Measurements from ENCODE around the gene ACER1.

The ACER1 gene

DNA sequence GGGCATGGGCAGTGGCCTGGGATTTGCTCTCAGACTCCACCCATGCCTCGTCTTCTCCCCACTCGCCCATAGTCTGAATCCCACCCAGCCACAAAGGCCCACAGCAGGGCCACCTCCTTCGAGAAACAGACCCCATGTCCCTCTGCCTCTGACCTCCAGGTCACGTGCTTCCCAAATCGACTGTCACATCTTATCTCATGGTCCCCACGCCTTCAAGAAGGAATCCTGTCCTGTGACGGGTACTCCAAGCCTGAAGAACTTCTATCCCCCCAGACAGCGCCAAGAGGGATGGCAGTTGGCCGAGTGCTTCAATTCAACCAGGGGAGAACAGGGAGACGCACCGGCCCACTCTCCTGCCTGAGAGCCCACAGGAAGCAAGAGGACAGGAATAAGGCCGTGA lies 70.1 kb downstream of the ACER1 start:
- TF ChIP-seq EZH2phosphoT487 (IDR thresholded peaks at IDR 0.05; ENCODE audit: borderline replicate concordance) = no peak
- TF ChIP-seq, protein P1, sequence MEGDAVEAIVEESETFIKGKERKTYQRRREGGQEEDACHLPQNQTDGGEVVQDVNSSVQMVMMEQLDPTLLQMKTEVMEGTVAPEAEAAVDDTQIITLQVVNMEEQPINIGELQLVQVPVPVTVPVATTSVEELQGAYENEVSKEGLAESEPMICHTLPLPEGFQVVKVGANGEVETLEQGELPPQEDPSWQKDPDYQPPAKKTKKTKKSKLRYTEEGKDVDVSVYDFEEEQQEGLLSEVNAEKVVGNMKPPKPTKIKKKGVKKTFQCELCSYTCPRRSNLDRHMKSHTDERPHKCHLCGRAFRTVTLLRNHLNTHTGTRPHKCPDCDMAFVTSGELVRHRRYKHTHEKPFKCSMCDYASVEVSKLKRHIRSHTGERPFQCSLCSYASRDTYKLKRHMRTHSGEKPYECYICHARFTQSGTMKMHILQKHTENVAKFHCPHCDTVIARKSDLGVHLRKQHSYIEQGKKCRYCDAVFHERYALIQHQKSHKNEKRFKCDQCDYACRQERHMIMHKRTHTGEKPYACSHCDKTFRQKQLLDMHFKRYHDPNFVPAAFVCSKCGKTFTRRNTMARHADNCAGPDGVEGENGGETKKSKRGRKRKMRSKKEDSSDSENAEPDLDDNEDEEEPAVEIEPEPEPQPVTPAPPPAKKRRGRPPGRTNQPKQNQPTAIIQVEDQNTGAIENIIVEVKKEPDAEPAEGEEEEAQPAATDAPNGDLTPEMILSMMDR (conservative IDR thresholded peaks at IDR 0.05; ENCODE audit: low read length) = no peak
- Histone ChIP-seq H3K27me3 (ENCODE audit: insufficient read depth, low read length, poor library complexity, severe bottlenecking) (no peaks in the 10 kb centered on the region), H3K4me2 (ENCODE audit: low read depth, low read length, poor library complexity, severe bottlenecking) (no peak overlapping the region), H4K20me1 (ENCODE audit: insufficient read depth, low read length, poor library complexity, severe bottlenecking) (peaks cover 17% of the 10 kb centered on the region), H3K36me3 (ENCODE audit: insufficient read depth, low read length) (peaks cover 82% of the 10 kb centered on the region; the same call in 1 of the 2 replicates), H3K4me1 (ENCODE audit: insufficient read depth, low read length, poor library complexity, severe bottlenecking) (no peaks in the 10 kb centered on the region), H2AFZ (ENCODE audit: low read length) (no peak overlapping the region), H3K9me2 (replicated peaks; ENCODE audit: low read depth, low read length) (no peaks in the 10 kb centered on the region), H3F3A (ENCODE audit: low read depth) (no peaks in the 10 kb centered on the region), H3K9me3 (ENCODE audit: insufficient read depth, low read depth, low read length) (no peaks in the 10 kb centered on the region), H3K9ac (ENCODE audit: low read depth, low read length, poor library complexity, severe bottlenecking) (no peak overlapping the region), H3K4me3 (ENCODE audit: low read length, poor library complexity, severe bottlenecking) (no peak overlapping the region), H3K79me2 (ENCODE audit: insufficient read depth, low read length) (peaks cover 45% of the 10 kb centered on the region; the same call in 1 of the 2 replicates)

DNA sequence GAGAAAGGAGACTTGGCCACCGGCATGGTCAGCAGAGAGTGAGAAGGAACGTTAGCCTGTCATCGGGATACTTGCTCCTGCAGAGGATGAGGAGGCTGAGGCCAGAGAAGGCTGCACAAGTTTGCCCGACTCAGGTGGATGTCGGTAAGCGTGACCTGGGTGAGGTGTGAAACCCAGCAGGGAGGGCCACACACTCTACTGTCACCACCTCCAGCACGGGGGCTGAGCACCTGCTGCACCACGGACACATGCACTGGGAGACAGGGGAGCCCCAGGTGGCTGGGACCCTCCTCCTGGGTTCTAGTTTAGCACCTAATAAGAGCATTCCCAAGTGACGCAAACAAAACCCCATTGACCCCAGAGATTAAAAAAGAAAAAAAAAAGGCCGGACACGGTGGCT lies 70.9 kb downstream of the ACER1 start:
- Histone ChIP-seq H4K20me1 (ENCODE audit: insufficient read depth, low read length, poor library complexity, severe bottlenecking) (peaks cover 17% of the 10 kb centered on the region), H3K4me1 (ENCODE audit: insufficient read depth, low read length, poor library complexity, severe bottlenecking) (no peaks in the 10 kb centered on the region), H3K4me3 (ENCODE audit: low read length, poor library complexity, severe bottlenecking) (no peak overlapping the region), H3K27me3 (ENCODE audit: insufficient read depth, low read length, poor library complexity, severe bottlenecking) (no peaks in the 10 kb centered on the region), H3K79me2 (ENCODE audit: insufficient read depth, low read length) (peaks cover 42% of the 10 kb centered on the region; the same call in 1 of the 2 replicates), H3F3A (ENCODE audit: low read depth) (no peaks in the 10 kb centered on the region), H3K4me2 (ENCODE audit: low read depth, low read length, poor library complexity, severe bottlenecking) (no peak overlapping the region), H3K9ac (ENCODE audit: low read depth, low read length, poor library complexity, severe bottlenecking) (no peak overlapping the region), H3K9me2 (replicated peaks; ENCODE audit: low read depth, low read length) (no peaks in the 10 kb centered on the region), H3K9me3 (ENCODE audit: insufficient read depth, low read depth, low read length) (no peaks in the 10 kb centered on the region), H3K36me3 (ENCODE audit: insufficient read depth, low read length) (peaks cover 82% of the 10 kb centered on the region; the same call in 1 of the 2 replicates), H2AFZ (ENCODE audit: low read length) (no peak overlapping the region)
- TF ChIP-seq, protein P1 (conservative IDR thresholded peaks at IDR 0.05; ENCODE audit: low read length) = no peak
- TF ChIP-seq EZH2phosphoT487 (IDR thresholded peaks at IDR 0.05; ENCODE audit: borderline replicate concordance) = no peak

DNA sequence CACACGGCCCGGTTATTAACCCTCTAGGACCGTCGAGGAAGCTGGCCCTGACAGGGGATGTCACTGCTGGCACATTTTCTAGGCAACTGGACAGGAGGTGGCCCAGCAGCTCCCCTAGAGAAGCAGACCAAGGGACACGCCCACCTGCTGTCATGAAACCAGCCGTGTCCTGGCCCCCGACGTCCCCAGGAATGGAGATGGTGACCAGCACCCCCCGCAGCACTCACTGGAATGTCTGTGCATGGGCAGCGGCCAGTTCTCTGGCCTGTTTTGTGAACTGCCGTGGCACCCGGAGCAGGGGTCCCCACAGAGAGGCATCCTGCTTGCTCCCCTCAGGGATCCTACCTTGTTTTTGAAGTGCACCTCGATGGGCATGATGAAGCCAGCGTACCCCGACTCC lies 71.5 kb downstream of the ACER1 start:
- H3F3A ChIP-seq (ENCODE audit: low read depth) = no peaks in the 10 kb centered on the region
- H3K27me3 ChIP-seq (ENCODE audit: insufficient read depth, low read length, poor library complexity, severe bottlenecking) = no peaks in the 10 kb centered on the region
- H3K79me2 ChIP-seq (ENCODE audit: insufficient read depth, low read length) = peaks cover 44% of the 10 kb centered on the region; the same call in 1 of the 2 replicates
- no peaks in the 10 kb centered on the region for H3K9me2 ChIP-seq (replicated peaks; ENCODE audit: low read depth, low read length)
- no peak overlapping the region for H3K4me3 ChIP-seq (ENCODE audit: low read length, poor library complexity, severe bottlenecking)
- no peaks in the 10 kb centered on the region for H3K4me1 ChIP-seq (ENCODE audit: insufficient read depth, low read length, poor library complexity, severe bottlenecking)
- no peak for TF ChIP-seq EZH2phosphoT487 (IDR thresholded peaks at IDR 0.05; ENCODE audit: borderline replicate concordance)
- TF ChIP-seq, protein P1 (conservative IDR thresholded peaks at IDR 0.05; ENCODE audit: low read length) = no peak
- no peak overlapping the region for H3K4me2 ChIP-seq (ENCODE audit: low read depth, low read length, poor library complexity, severe bottlenecking)
- H3K9ac ChIP-seq (ENCODE audit: low read depth, low read length, poor library complexity, severe bottlenecking) = no peak overlapping the region
- peaks cover 19% of the 10 kb centered on the region for H4K20me1 ChIP-seq (ENCODE audit: insufficient read depth, low read length, poor library complexity, severe bottlenecking)
- no peaks in the 10 kb centered on the region for H3K9me3 ChIP-seq (ENCODE audit: insufficient read depth, low read depth, low read length)
- H3K36me3 ChIP-seq (ENCODE audit: insufficient read depth, low read length) = peaks cover 82% of the 10 kb centered on the region; the same call in 1 of the 2 replicates
- no peak overlapping the region for H2AFZ ChIP-seq (ENCODE audit: low read length)
